MCF 10A (cell line): ENCODE measurements around the gene ALMS1. TPM values are rescaled to one million over a fixed set of nuclear protein-coding genes. Genes with fewer than 3 reads are reported as not detected.

Experiments
- BruUV-seq: library from RNA; stranded (reverse); fragments of 400-500 nt; replicated peaks from 2 replicates; lab custom pipeline; 2021; lab: Mats Ljungman, UMichigan
- CTCF ChIA-PET: fragments of 300-600 bp; sonication (Branson Sonifier 250); formaldehyde crosslinking; extraction: SDS; loops from one replicate; lab custom pipeline; 2021; ENCODE audit warnings: antibody characterized with exemption, inconsistent platforms; lab: Yijun Ruan, JAX
- POLR2A ChIA-PET: fragments of 300-600, 350-650 bp; sonication (Branson Sonifier 250); formaldehyde crosslinking; extraction: SDS; loops from one replicate; lab custom pipeline; 2020; ENCODE audit warnings: antibody characterized with exemption, inconsistent platforms; lab: Yijun Ruan, JAX
- DNase-seq: peaks from one replicate; pipeline ENCODE4 v3.0.0-alpha.2; 2018; ENCODE audit not compliant: unreplicated experiment
- H3K27ac Mint-ChIP-seq: one replicate; pipeline ENCODE4 v1.8.0; 2022; ENCODE audit warnings: mild to moderate bottlenecking, low read depth, mixed read lengths; ENCODE audit not compliant: unreplicated experiment
- H3K27me3 Mint-ChIP-seq: one replicate; pipeline ENCODE4 v1.8.0; 2022; ENCODE audit warnings: mixed read lengths; ENCODE audit not compliant: insufficient read depth, unreplicated experiment
- H3K36me3 Mint-ChIP-seq: one replicate; pipeline ENCODE4 v1.8.0; 2022; ENCODE audit warnings: mild to moderate bottlenecking, moderate library complexity, mixed read lengths; ENCODE audit not compliant: insufficient read depth, unreplicated experiment
- H3K4me1 Mint-ChIP-seq: one replicate; pipeline ENCODE4 v1.8.0; 2022; ENCODE audit warnings: mixed read lengths; ENCODE audit not compliant: insufficient read depth, unreplicated experiment
- H3K4me3 Mint-ChIP-seq: one replicate; pipeline ENCODE4 v1.8.0; 2022; ENCODE audit warnings: mild to moderate bottlenecking, moderate library complexity, mixed read lengths; ENCODE audit not compliant: unreplicated experiment
- H3K9me3 Mint-ChIP-seq: one replicate; pipeline ENCODE4 v1.8.0; 2022; ENCODE audit warnings: mixed read lengths; ENCODE audit not compliant: unreplicated experiment
- intact Hi-C: fragments of 100-400 bp; cut with micrococcal nuclease; formaldehyde crosslinking; loops from 2 replicates; pipeline ENCODE4 v1.14.1; 2022
- total RNA-seq: library from RNA; stranded (reverse); gene quantifications from 2 replicates; pipeline ENCODE4 v1.2.3, GENCODE V29; 2022
- TF ChIP-seq, protein P1 (sequence below): fragments of 200-600 bp; IDR thresholded peaks from one replicate; pipeline ENCODE4 v1.8.0; 2022; ENCODE audit warnings: antibody characterized with exemption, mild to moderate bottlenecking; ENCODE audit not compliant: unreplicated experiment

ALMS1 gene
- total RNA-seq, 1 experiment from 2014 or later = 8.3 TPM

DNA sequence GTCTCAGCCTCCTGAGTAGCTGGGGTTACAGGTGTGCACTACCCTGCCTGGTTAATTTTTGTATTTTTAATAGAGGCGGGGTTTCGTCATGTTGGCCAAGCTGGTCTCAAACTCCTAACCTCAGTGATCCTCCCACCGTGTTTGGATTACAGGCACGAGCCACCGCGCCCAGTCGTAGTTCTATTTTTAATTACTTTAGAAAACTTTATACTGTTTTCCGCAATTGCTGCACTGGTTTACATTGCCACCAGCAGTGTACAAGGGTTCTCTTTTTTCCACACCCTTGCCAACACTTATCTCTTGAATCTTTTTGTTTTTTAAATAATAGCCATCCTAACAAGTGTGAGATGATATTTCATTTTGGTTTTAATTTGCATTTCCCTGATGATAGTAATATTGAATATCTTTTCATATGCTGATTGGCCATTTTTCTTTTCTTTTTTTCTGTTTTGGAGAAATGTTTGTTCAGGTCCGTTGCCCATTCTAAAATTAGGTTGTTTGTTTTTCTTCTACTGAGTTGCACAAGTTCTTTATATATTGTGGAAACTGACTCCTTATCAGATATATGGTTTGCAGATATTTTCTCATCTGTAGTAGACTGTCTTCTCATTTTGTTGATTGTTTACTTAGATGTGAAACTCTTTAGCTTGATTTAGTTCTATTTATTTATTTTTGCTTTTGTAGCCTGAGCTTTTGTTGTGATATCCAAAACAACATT is 16.9 kb downstream of the ALMS1 start:
- no TSS peak for BruUV-seq
- ChIA-PET POLR2A (no interaction called here), CTCF (interaction anchor here (1.0 kb wide), 1 partner anchor 16 kb away, joined by 3 read pairs; no protein-coding TSS in a partner anchor)
- intact Hi-C loops = no loop called here
- Mint-ChIP-seq H3K4me1 (no peaks in the 10 kb centered on the region), H3K9me3 (peaks cover 23% of the 10 kb centered on the region), H3K36me3 (peaks cover 16% of the 10 kb centered on the region), H3K27me3 (no peaks in the 10 kb centered on the region), H3K4me3 (no peak overlapping the region), H3K27ac (no peak overlapping the region)
- TF ChIP-seq, protein P1, sequence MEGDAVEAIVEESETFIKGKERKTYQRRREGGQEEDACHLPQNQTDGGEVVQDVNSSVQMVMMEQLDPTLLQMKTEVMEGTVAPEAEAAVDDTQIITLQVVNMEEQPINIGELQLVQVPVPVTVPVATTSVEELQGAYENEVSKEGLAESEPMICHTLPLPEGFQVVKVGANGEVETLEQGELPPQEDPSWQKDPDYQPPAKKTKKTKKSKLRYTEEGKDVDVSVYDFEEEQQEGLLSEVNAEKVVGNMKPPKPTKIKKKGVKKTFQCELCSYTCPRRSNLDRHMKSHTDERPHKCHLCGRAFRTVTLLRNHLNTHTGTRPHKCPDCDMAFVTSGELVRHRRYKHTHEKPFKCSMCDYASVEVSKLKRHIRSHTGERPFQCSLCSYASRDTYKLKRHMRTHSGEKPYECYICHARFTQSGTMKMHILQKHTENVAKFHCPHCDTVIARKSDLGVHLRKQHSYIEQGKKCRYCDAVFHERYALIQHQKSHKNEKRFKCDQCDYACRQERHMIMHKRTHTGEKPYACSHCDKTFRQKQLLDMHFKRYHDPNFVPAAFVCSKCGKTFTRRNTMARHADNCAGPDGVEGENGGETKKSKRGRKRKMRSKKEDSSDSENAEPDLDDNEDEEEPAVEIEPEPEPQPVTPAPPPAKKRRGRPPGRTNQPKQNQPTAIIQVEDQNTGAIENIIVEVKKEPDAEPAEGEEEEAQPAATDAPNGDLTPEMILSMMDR = no peak
- DNase-seq = no peak

DNA sequence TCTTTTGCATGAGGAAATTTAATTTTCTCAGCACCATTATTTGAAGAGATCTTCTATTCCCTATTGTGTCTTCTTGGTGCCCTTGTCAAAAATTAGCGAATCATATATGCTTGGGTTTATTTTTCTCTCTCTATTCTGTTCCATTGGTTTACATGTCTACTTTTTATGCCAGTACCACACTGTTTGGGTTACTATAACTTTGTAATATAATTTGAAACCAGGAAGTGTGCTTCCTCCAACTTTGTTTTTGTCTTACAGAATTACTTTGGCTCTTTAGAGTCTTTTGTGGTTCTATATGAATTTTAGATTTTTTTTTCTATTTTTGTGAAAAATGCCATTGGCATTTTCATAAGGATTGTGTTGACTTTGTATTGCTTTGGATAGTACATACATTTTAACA is 17.6 kb downstream of the ALMS1 start:
- ChIA-PET POLR2A (no interaction called here), CTCF (no interaction called here)
- H3K4me1 Mint-ChIP-seq = no peaks in the 10 kb centered on the region
- peaks cover 23% of the 10 kb centered on the region for H3K9me3 Mint-ChIP-seq
- no peak overlapping the region for H3K27ac Mint-ChIP-seq
- no peaks in the 10 kb centered on the region for H3K27me3 Mint-ChIP-seq
- H3K36me3 Mint-ChIP-seq = peaks cover 14% of the 10 kb centered on the region
- TF ChIP-seq, protein P1 = no peak
- no TSS peak for BruUV-seq
- no peak for DNase-seq
- intact Hi-C loops = no loop called here
- no peak overlapping the region for H3K4me3 Mint-ChIP-seq

DNA sequence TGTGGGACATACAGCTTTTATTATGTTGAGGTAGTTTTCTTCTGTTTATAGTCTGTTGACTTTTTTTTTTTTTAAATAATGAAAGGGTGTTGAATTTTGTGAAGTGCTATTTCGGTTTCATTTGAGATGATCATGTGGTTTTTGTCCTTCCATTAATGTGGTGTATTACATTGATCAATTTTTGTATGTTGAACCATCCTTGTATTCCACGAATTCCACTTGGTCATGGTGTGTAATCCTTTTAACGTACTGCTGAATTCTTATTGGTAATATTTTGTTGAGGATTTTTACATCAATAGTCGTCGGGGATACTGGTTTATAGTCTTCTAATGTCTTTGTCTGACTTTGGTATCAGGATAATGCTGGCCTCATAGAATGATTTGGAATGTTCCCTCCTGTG is 18.8 kb downstream of the ALMS1 start:
- peaks cover 18% of the 10 kb centered on the region for H3K9me3 Mint-ChIP-seq
- no peak overlapping the region for H3K27ac Mint-ChIP-seq
- no peak for DNase-seq
- ChIA-PET CTCF (interaction anchor here (0.6 kb wide), 1 partner anchor 285 kb away, joined by 3 read pairs; no protein-coding TSS in a partner anchor), POLR2A (interaction anchor here (0.7 kb wide), 1 partner anchor 21 kb away, joined by 3 read pairs; no protein-coding TSS in a partner anchor)
- H3K4me1 Mint-ChIP-seq = no peaks in the 10 kb centered on the region
- H3K27me3 Mint-ChIP-seq = no peaks in the 10 kb centered on the region
- H3K36me3 Mint-ChIP-seq = peaks cover 2% of the 10 kb centered on the region
- H3K4me3 Mint-ChIP-seq = no peak overlapping the region
- TF ChIP-seq, protein P1 = no peak
- BruUV-seq = no TSS peak
- intact Hi-C loops = no loop called here

DNA sequence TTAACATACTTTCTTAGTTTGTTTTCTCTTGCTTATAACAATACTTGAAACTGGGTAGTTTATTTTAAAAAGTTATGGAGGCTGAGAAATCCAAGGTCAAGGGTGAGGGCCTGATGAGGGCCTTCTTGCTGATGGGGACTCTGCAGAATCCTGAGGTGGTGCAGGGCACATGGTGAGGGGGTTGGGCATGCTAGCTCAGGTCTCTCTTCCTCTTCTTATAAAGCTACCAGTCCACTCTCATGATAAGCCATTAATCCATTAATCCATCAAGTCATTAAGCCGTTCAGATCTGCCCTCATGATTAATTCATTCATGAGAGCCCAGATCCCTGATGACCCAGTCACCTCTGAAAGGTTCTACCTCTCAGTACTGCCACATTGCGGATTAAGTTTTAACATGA is 21.4 kb downstream of the ALMS1 start:
- Mint-ChIP-seq H3K4me1 (no peaks in the 10 kb centered on the region), H3K9me3 (peaks cover 10% of the 10 kb centered on the region), H3K27me3 (no peaks in the 10 kb centered on the region), H3K27ac (no peak overlapping the region), H3K36me3 (peaks cover 4% of the 10 kb centered on the region), H3K4me3 (no peak overlapping the region)
- TF ChIP-seq, protein P1 = no peak
- intact Hi-C loops = no loop called here
- POLR2A ChIA-PET = interaction anchor here (0.7 to 1.2 kb wide), 3 partner anchors 8 to 92 kb away, joined by 3 to 4 read pairs (median 3); no protein-coding TSS in a partner anchor
- DNase-seq = no peak
- BruUV-seq = no TSS peak
- CTCF ChIA-PET = no interaction called here
